ENCODE results near the gene ADCY6.

DNA sequence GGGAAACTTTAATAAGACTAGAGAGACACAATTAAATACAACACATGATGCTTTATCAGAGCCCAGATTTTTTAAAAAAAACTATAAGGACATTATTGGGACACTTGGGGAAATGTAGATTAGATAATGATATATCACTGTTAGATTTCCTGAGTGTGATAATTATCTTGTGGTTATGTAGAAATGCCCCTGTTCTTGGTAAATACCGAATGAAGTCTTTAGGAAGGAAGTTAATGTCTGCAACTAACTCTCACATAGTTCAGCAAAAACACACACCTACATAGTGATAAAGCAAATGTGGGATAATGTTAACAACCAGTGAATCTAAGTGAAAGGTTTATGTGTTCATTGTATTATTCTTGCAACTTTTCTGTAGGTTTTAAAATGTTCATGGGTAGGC is 14.8 kb upstream of the ADCY6 start:
- TF ChIP-seq POLR2A (IDR thresholded peaks at IDR 0.05; ENCODE audit: low read depth, low read length): no peak
- no peak for TF ChIP-seq POLR2AphosphoS5 (IDR thresholded peaks at IDR 0.05; ENCODE audit: low read depth, low read length)
- TF ChIP-seq TAF1 (IDR thresholded peaks at IDR 0.05; ENCODE audit: low read depth, low read length): no peak

Measured in GM12891 (cell line).